Thymus (tissue), 11 donors: ENCODE data around the gene RFC3. TPM values are rescaled to one million over a fixed set of nuclear protein-coding genes. Genes with fewer than 3 reads are reported as not detected.
A peak's percentile ranks its signal among the peaks of the same experiment; 100 is the strongest.

Experiments
- DNase-seq, 9 donors: peaks; one replicate each; pipeline ENCODE4 v3.0.0-alpha.2; 2013; ENCODE audit warnings: low spot score in 9 of 9, low read depth in 6 of 9, missing footprints in 1 of 9
- H3K27ac ChIP-seq, 2 donors: one replicate each; pipeline ENCODE4 v1.5.1; 2013; ENCODE audit warnings: control low read depth in 1 of 2, low read depth in 1 of 2, low read length in 1 of 2, mild to moderate bottlenecking in 1 of 2, moderate library complexity in 1 of 2
- H3K27me3 ChIP-seq, 2 donors: one replicate each; pipeline ENCODE4 v1.5.1; 2013; ENCODE audit warnings: low read length in 1 of 2; ENCODE audit not compliant: control insufficient read depth in 2 of 2, insufficient read depth in 1 of 2
- H3K36me3 ChIP-seq, 2 donors: one replicate each; pipeline ENCODE4 v1.5.1; 2013; ENCODE audit warnings: low read length in 1 of 2, mild to moderate bottlenecking in 1 of 2, moderate library complexity in 1 of 2; ENCODE audit not compliant: control insufficient read depth in 2 of 2, insufficient read depth in 2 of 2
- H3K4me1 ChIP-seq, 2 donors: one replicate each; pipeline ENCODE4 v1.5.1; 2013; ENCODE audit warnings: low read length in 2 of 2; ENCODE audit not compliant: control insufficient read depth in 2 of 2, insufficient read depth in 2 of 2
- H3K4me3 ChIP-seq, 2 donors: one replicate each; pipeline ENCODE4 v1.5.1; 2013; ENCODE audit warnings: low read length in 2 of 2, control low read depth in 1 of 2, mild to moderate bottlenecking in 1 of 2
- H3K9me3 ChIP-seq, 2 donors: one replicate each; pipeline ENCODE4 v1.5.1; 2013; ENCODE audit warnings: low read length in 1 of 2, mild to moderate bottlenecking in 1 of 2; ENCODE audit not compliant: control insufficient read depth in 2 of 2, insufficient read depth in 1 of 2
- WGBS: extraction: QIAGEN DNeasy Blood & Tissue Kit; methylation state at CpG from one replicate; pipeline ENCODE4 v1.1.7; 2013; 5-methylcytosine and 5-hydroxymethylcytosine counted together
- polyA plus RNA-seq: library from polyadenylated mRNA; stranded (reverse); fragments of 200-250 nt; gene quantifications from one replicate; pipeline ENCODE4 v1.2.3, GENCODE V29; 2013
- total RNA-seq: library from RNA; stranded (reverse); fragments of 120-200 nt; gene quantifications from one replicate; pipeline ENCODE4 v1.2.4, GENCODE V29; 2013
- donor health status: healthy.

Gene RFC3
- total and polyA plus RNA-seq, 2 donors, result 8.1 to 24.3 TPM

GRCh38 chr13:33784738-33785137 lies 33.2 kb upstream of the RFC3 start:
- no peak for DNase-seq
- Histone ChIP-seq H3K4me1 (peaks cover 0 to 9% of the 10 kb centered on the region in 2 donors), H3K27me3 (no peaks in the 10 kb centered on the region), H3K4me3 (no peak overlapping the region), H3K36me3 (no peaks in the 10 kb centered on the region), H3K9me3 (no peaks in the 10 kb centered on the region), H3K27ac (no peak overlapping the region)
- WGBS, result 100% methylated on average over 1 of the region's 1 CpG

- H3K36me3 ChIP-seq, result no peaks in the 10 kb centered on the region
- peaks cover 0 to 9% of the 10 kb centered on the region in 2 donors for H3K4me1 ChIP-seq
- no peak overlapping the region for H3K27ac ChIP-seq
- H3K27me3 ChIP-seq, result no peaks in the 10 kb centered on the region
- no peaks in the 10 kb centered on the region for H3K9me3 ChIP-seq
- no peak overlapping the region for H3K4me3 ChIP-seq
- DNase-seq, result no peak
- 97% methylated on average over 1 of the region's 1 CpG for WGBS
These were observed 32.6 kb upstream of the RFC3 start for GRCh38 chr13:33785384-33785783.

GRCh38 chr13:33787051-33787591 lies 30.8 kb upstream of the RFC3 start:
- WGBS, result 8% methylated on average over 6 of the region's 6 CpGs

GRCh38 chr13:33789066-33789606 lies 28.8 kb upstream of the RFC3 start:
- Histone ChIP-seq H3K4me3 (no peak overlapping the region), H3K36me3 (no peaks in the 10 kb centered on the region), H3K4me1 (peaks cover 0 to 9% of the 10 kb centered on the region in 2 donors), H3K27me3 (no peaks in the 10 kb centered on the region), H3K9me3 (no peaks in the 10 kb centered on the region), H3K27ac (no peak overlapping the region)
- DNase-seq, result no peak
- 97% methylated on average over 1 of the region's 1 CpG for WGBS

More at GRCh38 chr13:33787051-33787591, 30.8 kb upstream of the RFC3 start:
- peak overlapping the region; percentile 53 to 75 for H3K27ac ChIP-seq
- H3K4me3 ChIP-seq, result peak overlapping the region; percentile 43 to 57
- no peaks in the 10 kb centered on the region for H3K36me3 ChIP-seq
- H3K4me1 ChIP-seq, result peaks cover 0 to 9% of the 10 kb centered on the region in 2 donors
- no peaks in the 10 kb centered on the region for H3K9me3 ChIP-seq
- peak; percentile 11 to 64 (median 25) for DNase-seq
- H3K27me3 ChIP-seq, result no peaks in the 10 kb centered on the region

GRCh38 chr13:33789739-33790138 lies 28.2 kb upstream of the RFC3 start:
- Histone ChIP-seq H3K36me3 (no peaks in the 10 kb centered on the region), H3K27me3 (no peaks in the 10 kb centered on the region), H3K4me3 (no peak overlapping the region), H3K27ac (no peak overlapping the region), H3K9me3 (no peaks in the 10 kb centered on the region), H3K4me1 (peaks cover 0 to 9% of the 10 kb centered on the region in 2 donors)
- 61% methylated on average over 4 of the region's 4 CpGs for WGBS
- DNase-seq, result no peak

GRCh38 chr13:33793726-33794125 lies 24.2 kb upstream of the RFC3 start:
- Histone ChIP-seq H3K4me3 (no peak overlapping the region), H3K27ac (no peak overlapping the region), H3K36me3 (no peaks in the 10 kb centered on the region), H3K4me1 (no peaks in the 10 kb centered on the region), H3K9me3 (no peaks in the 10 kb centered on the region), H3K27me3 (no peaks in the 10 kb centered on the region)
- DNase-seq, result no peak

GRCh38 chr13:33794576-33794975 lies 23.4 kb upstream of the RFC3 start:
- 52% methylated on average over 4 of the region's 4 CpGs for WGBS
- H3K4me3 ChIP-seq, result no peak overlapping the region
- DNase-seq, result no peak
- H3K4me1 ChIP-seq, result no peaks in the 10 kb centered on the region
- no peak overlapping the region for H3K27ac ChIP-seq
- no peaks in the 10 kb centered on the region for H3K9me3 ChIP-seq
- H3K36me3 ChIP-seq, result no peaks in the 10 kb centered on the region
- H3K27me3 ChIP-seq, result no peaks in the 10 kb centered on the region

- no peak for DNase-seq
- no peaks in the 10 kb centered on the region for H3K36me3 ChIP-seq
- H3K27ac ChIP-seq, result no peak overlapping the region
- no peaks in the 10 kb centered on the region for H3K4me1 ChIP-seq
- no peak overlapping the region for H3K4me3 ChIP-seq
- H3K9me3 ChIP-seq, result no peaks in the 10 kb centered on the region
- H3K27me3 ChIP-seq, result no peaks in the 10 kb centered on the region
- 83% methylated on average over 4 of the region's 4 CpGs for WGBS
These were observed 21.9 kb upstream of the RFC3 start for GRCh38 chr13:33796095-33796494.

GRCh38 chr13:33797622-33798021 lies 20.3 kb upstream of the RFC3 start:
- no peak for DNase-seq
- Histone ChIP-seq H3K27ac (no peak overlapping the region), H3K9me3 (no peaks in the 10 kb centered on the region), H3K36me3 (no peaks in the 10 kb centered on the region), H3K4me3 (no peak overlapping the region), H3K27me3 (no peaks in the 10 kb centered on the region), H3K4me1 (no peaks in the 10 kb centered on the region)
- 61% methylated on average over 7 of the region's 7 CpGs for WGBS
